Activated T-helper 2 cell treated with anti-CD3 and anti-CD28 coated beads, Interferon-gamma antibody, Interleukin-2, Interleukin-4, amounts not matched to agents 10 μg/mL and 5 μg/mL and 100 μg/mL, durations not matched to agents 14 hours and 24 hours and 36 hours (primary cell): ENCODE measurements around the gene ASIC2. TPM values are rescaled to one million over a fixed set of nuclear protein-coding genes. Genes with fewer than 3 reads are reported as not detected.

Experiments used
- DNase-seq: peaks from one replicate; pipeline ENCODE4 v3.0.0; 2021; ENCODE audit warnings: low spot score
- H3K27ac Mint-ChIP-seq: one replicate; pipeline ENCODE4 v1.8.0; 2021; ENCODE audit warnings: mixed read lengths
- H3K27me3 Mint-ChIP-seq: one replicate; pipeline ENCODE4 v1.8.0; 2021; ENCODE audit warnings: low read depth, mixed read lengths
- H3K36me3 Mint-ChIP-seq: one replicate; pipeline ENCODE4 v1.8.0; 2021; ENCODE audit warnings: low read depth, mixed read lengths
- H3K4me1 Mint-ChIP-seq: one replicate; pipeline ENCODE4 v1.8.0; 2021; ENCODE audit warnings: low read depth, mixed read lengths
- H3K4me3 Mint-ChIP-seq: one replicate; pipeline ENCODE4 v1.8.0; 2021; ENCODE audit warnings: low read depth, mild to moderate bottlenecking, moderate library complexity, mixed read lengths
- H3K9me3 Mint-ChIP-seq: one replicate; pipeline ENCODE4 v1.8.0; 2021; ENCODE audit warnings: mixed read lengths
- intact Hi-C: fragments of 100-400 bp; cut with micrococcal nuclease; formaldehyde crosslinking; loops from one replicate; pipeline ENCODE4 v1.15.1; 2023
- total RNA-seq: library from RNA; stranded (reverse); gene quantifications from 2 replicates; pipeline ENCODE4 v1.2.3, GENCODE V29; 2022

ASIC2 gene
- total RNA-seq, 1 donor from 2014 or later: not detected

DNA sequence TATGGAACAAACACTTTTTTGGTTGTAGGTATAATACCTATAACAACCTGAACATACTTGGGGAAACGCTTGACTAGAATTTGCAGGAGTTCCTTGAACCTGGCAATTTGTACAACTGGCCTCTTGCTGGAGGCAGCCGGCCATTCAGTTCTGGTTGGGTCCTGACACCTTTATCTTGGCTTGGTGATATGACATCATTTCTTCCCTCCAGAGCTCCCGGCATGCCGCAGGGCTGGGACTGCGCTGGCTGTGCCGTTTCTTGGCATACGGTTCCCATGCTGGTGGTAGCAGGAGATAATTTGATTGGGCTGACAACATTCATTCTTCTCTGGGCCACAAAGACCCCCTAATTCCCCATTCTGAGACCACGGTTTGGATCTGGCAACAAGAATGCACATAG is 87.5 kb downstream of the ASIC2 start:
- Mint-ChIP-seq H3K9me3 (no peaks in the 10 kb centered on the region), H3K4me3 (no peak overlapping the region), H3K27ac (no peak overlapping the region), H3K4me1 (no peaks in the 10 kb centered on the region), H3K27me3 (peaks cover 2% of the 10 kb centered on the region), H3K36me3 (no peaks in the 10 kb centered on the region)
- intact Hi-C loops: no loop called here
- no peak for DNase-seq

DNA sequence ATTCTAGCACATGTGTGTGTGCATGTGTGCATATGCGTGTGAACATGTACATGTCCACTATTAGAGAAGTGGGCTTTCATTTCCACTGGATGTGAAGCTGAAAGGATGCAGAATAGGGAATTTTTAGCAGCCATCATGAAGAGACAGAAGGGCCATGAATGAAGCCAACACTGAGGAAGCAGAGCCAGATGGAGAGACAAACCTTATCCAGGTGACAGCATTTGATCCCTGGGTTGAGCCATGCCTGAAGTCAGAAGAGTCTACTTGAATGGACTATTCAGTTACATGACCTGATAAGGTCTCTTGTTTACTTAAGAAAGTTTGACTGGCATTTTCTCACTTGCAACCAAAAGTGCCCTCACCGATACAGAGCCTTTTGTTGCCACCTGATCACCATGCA is 88.4 kb downstream of the ASIC2 start:
- no peak for DNase-seq
- Mint-ChIP-seq H3K36me3 (no peaks in the 10 kb centered on the region), H3K4me1 (no peaks in the 10 kb centered on the region), H3K4me3 (no peak overlapping the region), H3K27ac (no peak overlapping the region), H3K9me3 (no peaks in the 10 kb centered on the region), H3K27me3 (peaks cover under 1% of the 10 kb centered on the region)
- intact Hi-C loops: no loop called here

DNA sequence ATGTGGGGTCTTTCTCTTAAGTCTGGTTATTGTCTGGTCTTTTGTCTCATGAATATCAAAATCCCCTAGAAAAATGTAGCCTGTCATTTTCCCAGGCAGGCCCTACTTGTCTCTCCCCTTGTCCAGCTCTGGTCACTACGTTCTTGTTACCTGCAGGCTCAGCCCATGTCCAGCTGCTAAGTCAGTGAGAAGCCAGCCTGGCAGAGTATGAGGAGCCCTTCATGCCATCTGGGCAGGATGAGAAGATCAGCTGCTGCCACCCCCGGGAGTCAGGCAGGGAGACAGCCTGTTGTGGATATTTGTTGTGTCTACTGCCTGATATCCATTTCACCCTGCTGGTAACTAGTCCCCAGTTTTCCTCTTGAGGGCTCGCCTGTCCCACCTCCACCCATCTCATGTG is 88.9 kb downstream of the ASIC2 start:
- H3K4me3 Mint-ChIP-seq: no peak overlapping the region
- intact Hi-C loops: no loop called here
- H3K27me3 Mint-ChIP-seq: no peaks in the 10 kb centered on the region
- H3K4me1 Mint-ChIP-seq: no peaks in the 10 kb centered on the region
- no peaks in the 10 kb centered on the region for H3K36me3 Mint-ChIP-seq
- no peak for DNase-seq
- no peak overlapping the region for H3K27ac Mint-ChIP-seq
- H3K9me3 Mint-ChIP-seq: no peaks in the 10 kb centered on the region

DNA sequence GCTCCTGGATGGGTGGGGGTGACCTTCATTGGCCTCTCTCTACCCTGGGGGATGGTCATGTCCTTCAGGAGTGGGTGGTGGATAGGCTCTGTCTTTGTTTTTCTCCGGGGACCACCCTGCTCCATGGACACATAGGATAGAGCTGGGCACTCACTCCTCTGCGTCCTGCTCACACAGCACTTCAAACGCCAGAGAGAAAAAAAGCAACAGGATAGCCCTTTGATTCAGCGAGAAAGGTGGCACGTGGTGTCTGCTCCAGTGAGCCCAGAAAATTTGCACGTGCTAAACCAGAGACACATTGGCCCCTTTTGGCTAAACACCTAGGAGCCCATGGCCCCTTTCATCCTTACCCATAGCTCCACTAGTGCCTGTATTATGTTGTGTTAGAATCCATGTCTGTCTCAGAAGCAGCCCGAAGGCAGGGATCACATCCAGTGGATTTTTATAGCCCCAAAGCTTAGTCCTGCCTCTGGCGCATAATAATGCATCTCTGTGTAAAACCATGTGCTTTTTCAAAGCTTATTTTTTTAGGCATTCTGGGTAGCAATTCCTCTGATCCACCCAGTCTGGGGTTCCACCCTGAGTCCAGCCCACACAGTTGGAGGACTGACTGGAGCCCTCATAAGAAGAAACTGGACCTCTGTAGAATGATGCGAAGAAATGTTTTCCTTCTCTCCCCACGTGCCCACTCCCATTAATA is 90.1 kb downstream of the ASIC2 start:
- H3K4me1 Mint-ChIP-seq: no peaks in the 10 kb centered on the region
- intact Hi-C loops: no loop called here
- no peak for DNase-seq
- no peak overlapping the region for H3K27ac Mint-ChIP-seq
- no peaks in the 10 kb centered on the region for H3K36me3 Mint-ChIP-seq
- H3K4me3 Mint-ChIP-seq: no peak overlapping the region
- H3K27me3 Mint-ChIP-seq: no peaks in the 10 kb centered on the region
- H3K9me3 Mint-ChIP-seq: no peaks in the 10 kb centered on the region

DNA sequence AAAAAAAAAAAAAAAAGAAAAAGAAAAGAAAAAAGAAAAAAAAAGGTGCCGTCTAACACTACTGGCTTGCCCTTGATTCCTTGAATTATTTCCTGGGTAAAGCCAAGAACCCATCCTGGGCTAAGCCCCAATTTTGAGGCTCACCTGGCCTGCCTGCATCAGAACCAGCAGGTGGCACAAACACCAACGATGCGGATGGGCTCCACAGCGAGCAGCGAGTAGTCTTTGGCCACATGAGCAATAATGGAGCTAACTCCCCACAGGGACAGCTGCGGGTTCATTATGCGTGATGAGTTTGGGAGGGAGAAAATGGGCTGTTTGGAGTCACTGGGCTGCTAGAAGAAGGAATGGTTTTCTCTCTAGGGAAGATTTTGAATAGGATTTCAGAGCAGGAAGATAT is 91.1 kb downstream of the ASIC2 start:
- intact Hi-C loops: no loop called here
- H3K9me3 Mint-ChIP-seq: no peaks in the 10 kb centered on the region
- no peaks in the 10 kb centered on the region for H3K36me3 Mint-ChIP-seq
- H3K27me3 Mint-ChIP-seq: no peaks in the 10 kb centered on the region
- no peak overlapping the region for H3K4me3 Mint-ChIP-seq
- H3K27ac Mint-ChIP-seq: no peak overlapping the region
- H3K4me1 Mint-ChIP-seq: no peaks in the 10 kb centered on the region
- no peak for DNase-seq

DNA sequence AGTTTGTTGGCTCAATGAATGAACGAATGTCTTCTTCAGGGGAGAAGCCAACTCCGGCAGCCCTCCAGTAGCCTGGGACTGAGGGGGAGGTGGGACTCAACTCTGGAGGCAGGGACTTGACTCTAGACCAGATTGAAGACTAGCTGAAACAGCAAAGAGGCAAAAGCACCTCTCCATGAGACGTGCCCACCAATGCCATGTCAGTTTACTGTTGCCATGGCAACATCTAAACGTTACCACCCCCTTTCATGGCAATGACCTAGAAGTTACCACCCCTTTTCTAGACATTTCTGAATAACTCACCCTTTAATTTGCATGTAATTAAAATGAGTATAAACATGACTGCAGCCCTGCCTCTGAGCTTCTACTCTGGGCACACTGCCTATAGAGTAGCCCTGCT is 91.8 kb downstream of the ASIC2 start:
- Mint-ChIP-seq H3K36me3 (no peaks in the 10 kb centered on the region), H3K27ac (no peak overlapping the region), H3K4me1 (no peaks in the 10 kb centered on the region), H3K27me3 (no peaks in the 10 kb centered on the region), H3K4me3 (no peak overlapping the region), H3K9me3 (no peaks in the 10 kb centered on the region)
- intact Hi-C loops: no loop called here
- DNase-seq: no peak

DNA sequence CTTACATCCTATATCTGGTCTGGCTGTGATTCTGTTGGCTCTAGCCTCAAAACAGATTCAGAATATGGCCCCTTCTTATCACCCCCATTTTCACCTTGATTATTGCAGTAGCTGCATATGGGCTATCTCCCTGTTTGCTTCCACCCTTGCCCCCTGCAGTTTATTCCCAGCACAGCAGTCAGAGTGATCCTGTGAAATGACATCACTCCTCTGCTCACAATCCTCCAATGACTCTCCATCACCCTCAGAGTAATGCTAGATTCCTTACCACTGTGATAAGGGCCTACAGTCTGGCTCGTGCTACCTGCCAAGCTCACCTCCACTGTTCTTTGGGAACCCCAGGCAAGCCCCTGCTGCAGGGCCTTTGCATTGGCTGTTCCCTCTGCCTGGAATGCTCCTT is 92.5 kb downstream of the ASIC2 start:
- Mint-ChIP-seq H3K9me3 (no peaks in the 10 kb centered on the region), H3K27ac (no peak overlapping the region), H3K27me3 (no peaks in the 10 kb centered on the region), H3K4me3 (no peak overlapping the region), H3K36me3 (no peaks in the 10 kb centered on the region), H3K4me1 (no peaks in the 10 kb centered on the region)
- DNase-seq: no peak
- intact Hi-C loops: no loop called here

DNA sequence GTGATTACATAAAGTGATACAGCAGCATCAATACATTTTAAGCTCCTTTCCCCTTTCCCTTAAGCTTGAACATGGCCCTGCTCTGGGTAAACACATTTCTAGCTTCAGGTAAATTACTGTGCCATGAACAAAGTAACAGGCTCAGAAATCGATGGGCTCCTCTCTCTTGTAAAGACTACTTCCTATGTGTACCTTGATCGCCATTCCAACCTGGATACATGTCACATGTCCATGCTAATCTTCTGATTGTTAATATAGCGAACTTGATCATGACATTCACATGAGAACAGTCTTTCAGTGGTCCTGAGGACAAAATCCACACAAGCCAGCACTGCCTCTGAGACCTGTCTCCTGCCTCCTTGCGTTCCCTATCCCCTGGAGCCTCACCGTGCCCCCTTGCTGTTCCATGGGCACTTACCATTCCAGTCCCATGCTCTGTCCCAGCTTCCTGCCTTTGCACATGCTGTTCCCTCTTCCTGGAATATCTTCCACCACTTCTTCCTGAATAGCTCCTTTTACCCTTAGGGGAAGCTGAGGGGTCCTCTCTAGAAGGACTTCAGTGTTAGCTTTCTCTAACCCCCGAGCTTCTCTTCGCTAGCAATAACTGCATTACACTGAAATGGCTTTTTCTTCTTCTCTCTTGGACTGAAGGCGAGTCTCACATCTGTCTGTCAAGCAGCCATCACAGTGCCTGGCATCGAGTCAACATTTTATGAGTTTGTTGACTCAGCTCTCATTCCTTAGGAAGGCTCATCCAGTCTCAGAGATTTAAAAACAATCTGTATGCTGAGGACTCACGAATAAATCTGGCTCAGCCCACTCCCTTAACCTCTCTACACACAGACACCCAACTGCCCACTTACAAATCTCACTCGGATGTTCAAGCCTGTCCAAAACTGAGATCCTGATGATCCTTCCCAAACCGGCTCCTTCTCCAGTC is 93.3 kb downstream of the ASIC2 start:
- H3K27me3 Mint-ChIP-seq: no peaks in the 10 kb centered on the region
- no peaks in the 10 kb centered on the region for H3K36me3 Mint-ChIP-seq
- H3K4me3 Mint-ChIP-seq: no peak overlapping the region
- DNase-seq: no peak
- H3K9me3 Mint-ChIP-seq: no peaks in the 10 kb centered on the region
- H3K4me1 Mint-ChIP-seq: no peaks in the 10 kb centered on the region
- no peak overlapping the region for H3K27ac Mint-ChIP-seq
- intact Hi-C loops: no loop called here

DNA sequence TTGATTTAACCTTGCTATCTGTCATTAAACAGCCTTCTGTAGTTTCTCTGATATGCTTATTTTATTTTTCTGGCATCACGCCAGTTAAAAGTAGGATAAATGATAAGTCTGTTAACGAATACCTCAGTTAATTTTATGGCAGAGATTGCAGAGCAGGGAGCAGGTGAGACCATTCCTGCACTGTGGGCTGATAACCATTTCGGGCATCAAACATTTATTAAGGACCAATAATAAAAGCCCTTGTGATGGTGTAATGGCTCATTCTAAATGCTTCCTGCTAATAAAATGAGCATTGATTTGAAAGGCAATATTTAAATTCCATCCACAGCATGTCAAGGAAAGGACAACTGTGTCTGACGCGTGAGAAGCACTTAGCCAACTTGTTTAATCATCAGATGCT is 94.1 kb downstream of the ASIC2 start:
- DNase-seq: no peak
- H3K4me3 Mint-ChIP-seq: no peak overlapping the region
- intact Hi-C loops: no loop called here
- no peaks in the 10 kb centered on the region for H3K9me3 Mint-ChIP-seq
- H3K36me3 Mint-ChIP-seq: no peaks in the 10 kb centered on the region
- H3K27ac Mint-ChIP-seq: no peak overlapping the region
- H3K27me3 Mint-ChIP-seq: no peaks in the 10 kb centered on the region
- H3K4me1 Mint-ChIP-seq: no peaks in the 10 kb centered on the region

DNA sequence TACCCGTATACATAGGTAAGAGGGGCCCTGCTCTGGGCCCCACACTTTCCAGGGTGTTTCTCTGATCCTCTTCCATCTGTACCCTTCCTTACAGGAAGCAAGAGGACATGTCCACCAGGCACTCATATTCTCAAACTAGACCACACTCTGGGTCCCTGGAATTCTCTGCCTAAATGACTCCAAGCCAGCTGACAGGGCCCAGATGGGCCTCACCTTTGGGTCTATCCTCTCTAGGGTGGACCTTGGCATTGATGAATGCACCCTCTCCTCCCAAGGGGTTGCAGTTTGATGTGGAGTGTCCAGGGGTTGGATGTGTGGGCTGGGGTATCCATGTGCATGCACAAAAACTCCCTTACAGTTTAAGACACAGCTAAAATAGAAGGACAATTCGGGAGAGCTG is 95.8 kb downstream of the ASIC2 start:
- Mint-ChIP-seq H3K4me1 (no peaks in the 10 kb centered on the region), H3K4me3 (no peak overlapping the region), H3K9me3 (no peaks in the 10 kb centered on the region), H3K27me3 (peaks cover 2% of the 10 kb centered on the region), H3K36me3 (no peaks in the 10 kb centered on the region), H3K27ac (no peak overlapping the region)
- intact Hi-C loops: no loop called here
- no peak for DNase-seq

DNA sequence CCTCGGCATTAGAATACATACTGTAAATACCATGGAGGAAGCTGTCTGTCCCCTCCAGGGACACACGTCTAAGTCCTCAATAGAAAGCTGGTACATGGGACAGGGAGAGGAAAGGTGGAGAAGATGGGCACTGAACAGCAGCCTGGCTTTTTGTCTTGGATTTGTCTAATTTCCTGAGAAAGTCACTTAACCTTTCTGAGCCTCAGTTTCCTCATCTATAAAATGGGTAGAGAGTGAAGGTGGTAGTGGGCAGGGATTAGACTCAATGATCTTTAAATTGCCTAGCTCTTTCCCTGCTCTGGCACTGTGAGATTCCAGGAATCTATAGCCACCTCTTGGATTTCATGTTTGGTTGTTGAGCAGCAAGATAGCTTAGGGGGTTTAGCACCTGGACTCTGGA is 96.2 kb downstream of the ASIC2 start:
- intact Hi-C loops: no loop called here
- no peaks in the 10 kb centered on the region for H3K9me3 Mint-ChIP-seq
- H3K36me3 Mint-ChIP-seq: no peaks in the 10 kb centered on the region
- H3K4me3 Mint-ChIP-seq: no peak overlapping the region
- H3K27ac Mint-ChIP-seq: no peak overlapping the region
- H3K4me1 Mint-ChIP-seq: no peaks in the 10 kb centered on the region
- peaks cover 2% of the 10 kb centered on the region for H3K27me3 Mint-ChIP-seq
- no peak for DNase-seq

DNA sequence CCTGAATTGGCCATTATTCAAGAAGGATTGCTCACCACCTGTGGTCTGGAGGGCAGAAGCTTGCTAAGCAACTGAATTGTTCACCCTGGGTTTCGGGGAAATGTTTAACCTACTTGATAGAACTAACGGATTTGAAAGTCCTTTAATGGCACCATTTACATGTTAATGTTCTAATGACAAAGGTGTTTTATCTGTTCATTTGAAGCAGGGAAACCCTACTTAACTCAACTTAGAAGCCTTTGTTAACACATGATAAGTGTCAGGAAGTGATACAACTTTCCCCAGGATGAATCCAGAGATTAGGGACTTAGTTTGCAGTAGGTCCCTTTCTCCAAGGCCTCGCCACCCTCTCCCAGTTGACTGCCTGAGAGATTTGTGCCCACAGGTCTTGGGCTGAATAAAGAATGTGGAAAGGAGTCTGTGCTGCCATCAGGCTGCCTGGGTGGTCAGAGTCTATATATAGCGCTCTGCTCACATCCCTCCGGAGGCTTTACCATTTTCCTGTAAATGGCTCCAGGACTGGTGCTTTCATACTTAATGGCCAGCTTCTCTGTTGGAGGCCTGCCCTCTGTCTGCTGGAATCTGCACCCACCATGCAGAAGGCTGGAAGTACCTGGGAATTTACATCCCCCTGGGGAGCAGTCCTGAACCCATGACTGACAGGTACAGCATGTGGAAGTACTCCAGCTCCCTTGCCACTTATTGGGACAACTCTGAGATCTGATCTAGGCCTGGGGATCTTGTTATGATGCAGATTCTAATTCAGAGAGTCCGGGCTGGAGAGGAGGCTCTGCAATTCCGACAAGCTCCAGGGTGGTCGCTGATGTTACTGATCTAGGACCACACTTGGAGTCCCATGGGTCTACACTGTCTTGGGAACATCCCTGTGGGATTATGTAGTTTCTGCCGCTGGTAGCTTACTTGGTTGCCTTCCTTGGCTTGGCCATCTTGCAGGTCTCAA is 99.9 kb downstream of the ASIC2 start:
- Mint-ChIP-seq H3K4me3 (no peak overlapping the region), H3K27ac (no peak overlapping the region), H3K27me3 (peaks cover 19% of the 10 kb centered on the region), H3K4me1 (no peaks in the 10 kb centered on the region), H3K36me3 (no peaks in the 10 kb centered on the region), H3K9me3 (no peaks in the 10 kb centered on the region)
- intact Hi-C loops: no loop called here
- DNase-seq: no peak
